BLaER1 (cell line): ENCODE results near the gene XPOT.
"Not testable (repeated sequence)": the region's sequence is repeated elsewhere in the genome, so short reads cannot be mapped to it uniquely, and the experiment has no call there.

Experiments
- H3K27ac ChIP-seq: shearing (Covaris generic); formaldehyde crosslinking; 2 replicates; pipeline ENCODE4 v1.8.1; 2022
- H3K27me3 ChIP-seq: shearing (Covaris generic); formaldehyde crosslinking; 2 replicates; pipeline ENCODE4 v1.8.1; 2022
- H3K36me3 ChIP-seq: shearing (Covaris generic); formaldehyde crosslinking; 2 replicates; pipeline ENCODE4 v1.8.1; 2022
- H3K4me1 ChIP-seq: shearing (Covaris generic); formaldehyde crosslinking; 2 replicates; pipeline ENCODE4 v1.8.1; 2022
- H3K4me2 ChIP-seq: shearing (Covaris generic); formaldehyde crosslinking; 2 replicates; pipeline ENCODE4 v1.8.1; 2022
- H3K4me3 ChIP-seq: shearing (Covaris generic); formaldehyde crosslinking; 2 replicates; pipeline ENCODE4 v1.8.1; 2022
- H3K9ac ChIP-seq: shearing (Covaris generic); formaldehyde crosslinking; 2 replicates; pipeline ENCODE4 v1.8.1; 2022
- H3K9me3 ChIP-seq: shearing (Covaris generic); formaldehyde crosslinking; 2 replicates; pipeline ENCODE4 v1.8.1; 2022
- H4K20me1 ChIP-seq: shearing (Covaris generic); formaldehyde crosslinking; 2 replicates; pipeline ENCODE4 v1.8.1; 2022
- Cebpa-rat ChIP-seq: shearing (Covaris generic); IDR thresholded peaks from 2 replicates; pipeline ENCODE4 v1.8.1; 2022

XPOT gene, protein sequence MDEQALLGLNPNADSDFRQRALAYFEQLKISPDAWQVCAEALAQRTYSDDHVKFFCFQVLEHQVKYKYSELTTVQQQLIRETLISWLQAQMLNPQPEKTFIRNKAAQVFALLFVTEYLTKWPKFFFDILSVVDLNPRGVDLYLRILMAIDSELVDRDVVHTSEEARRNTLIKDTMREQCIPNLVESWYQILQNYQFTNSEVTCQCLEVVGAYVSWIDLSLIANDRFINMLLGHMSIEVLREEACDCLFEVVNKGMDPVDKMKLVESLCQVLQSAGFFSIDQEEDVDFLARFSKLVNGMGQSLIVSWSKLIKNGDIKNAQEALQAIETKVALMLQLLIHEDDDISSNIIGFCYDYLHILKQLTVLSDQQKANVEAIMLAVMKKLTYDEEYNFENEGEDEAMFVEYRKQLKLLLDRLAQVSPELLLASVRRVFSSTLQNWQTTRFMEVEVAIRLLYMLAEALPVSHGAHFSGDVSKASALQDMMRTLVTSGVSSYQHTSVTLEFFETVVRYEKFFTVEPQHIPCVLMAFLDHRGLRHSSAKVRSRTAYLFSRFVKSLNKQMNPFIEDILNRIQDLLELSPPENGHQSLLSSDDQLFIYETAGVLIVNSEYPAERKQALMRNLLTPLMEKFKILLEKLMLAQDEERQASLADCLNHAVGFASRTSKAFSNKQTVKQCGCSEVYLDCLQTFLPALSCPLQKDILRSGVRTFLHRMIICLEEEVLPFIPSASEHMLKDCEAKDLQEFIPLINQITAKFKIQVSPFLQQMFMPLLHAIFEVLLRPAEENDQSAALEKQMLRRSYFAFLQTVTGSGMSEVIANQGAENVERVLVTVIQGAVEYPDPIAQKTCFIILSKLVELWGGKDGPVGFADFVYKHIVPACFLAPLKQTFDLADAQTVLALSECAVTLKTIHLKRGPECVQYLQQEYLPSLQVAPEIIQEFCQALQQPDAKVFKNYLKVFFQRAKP

DNA sequence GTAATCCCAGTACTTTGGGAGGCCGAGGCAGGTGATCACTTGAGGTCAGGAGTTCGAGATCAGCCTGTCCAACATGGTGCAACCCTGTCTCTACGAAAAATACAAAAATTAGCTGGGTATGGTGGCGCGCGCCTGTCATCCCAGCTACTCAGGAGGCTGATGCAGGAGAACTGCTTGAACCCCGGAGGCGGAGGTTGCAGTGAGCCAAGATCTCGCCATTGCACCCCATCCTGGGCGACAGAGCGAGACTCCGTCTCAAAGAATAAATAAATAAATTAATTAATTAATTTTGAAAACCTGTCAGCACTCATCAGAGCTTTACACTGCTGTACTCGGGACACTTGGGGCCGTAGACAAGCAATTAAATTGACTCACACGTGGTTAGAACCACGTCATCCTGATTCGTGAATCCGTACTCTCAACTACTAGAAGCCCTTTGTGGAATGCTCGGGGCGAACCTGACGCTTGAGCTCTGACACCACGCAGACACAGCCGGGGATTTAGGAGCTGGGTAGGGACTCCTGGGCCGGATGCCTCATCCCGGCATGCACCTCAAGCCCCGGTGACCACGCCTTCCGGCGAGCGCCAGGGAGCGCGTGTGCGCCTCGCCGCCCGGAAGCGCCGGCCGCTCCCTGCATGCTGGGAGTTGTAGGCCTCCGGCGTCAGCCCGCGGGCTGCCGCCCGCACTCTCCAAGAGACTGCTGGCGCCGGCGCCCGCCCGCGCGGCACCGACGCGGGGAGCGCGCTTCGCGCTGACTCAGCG, at the start of gene XPOT:
XPOT (plus strand) TSS at position 686 of the 763 bp plus-strand sequence. CDS start 5,644 bp downstream, outside the sequence.
- H3K36me3 ChIP-seq: peaks cover 11% of the 10 kb centered on the region; the same call in 1 of the 2 replicates
- H3K9me3 ChIP-seq: no peaks in the 10 kb centered on the region
- no peaks in the 10 kb centered on the region for H3K27me3 ChIP-seq
- peaks cover 25% of the 10 kb centered on the region for H4K20me1 ChIP-seq
- H3K4me3 ChIP-seq: peak within 1 kb of the TSS; percentile 84
- H3K4me2 ChIP-seq: peak within 1 kb of the TSS; percentile 82
- TF ChIP-seq Cebpa-rat: no peak
- peak within 1 kb of the TSS; percentile 99 for H3K27ac ChIP-seq
- peaks cover 35% of the 10 kb centered on the region for H3K4me1 ChIP-seq
- H3K9ac ChIP-seq: peak within 1 kb of the TSS; percentile 98

DNA sequence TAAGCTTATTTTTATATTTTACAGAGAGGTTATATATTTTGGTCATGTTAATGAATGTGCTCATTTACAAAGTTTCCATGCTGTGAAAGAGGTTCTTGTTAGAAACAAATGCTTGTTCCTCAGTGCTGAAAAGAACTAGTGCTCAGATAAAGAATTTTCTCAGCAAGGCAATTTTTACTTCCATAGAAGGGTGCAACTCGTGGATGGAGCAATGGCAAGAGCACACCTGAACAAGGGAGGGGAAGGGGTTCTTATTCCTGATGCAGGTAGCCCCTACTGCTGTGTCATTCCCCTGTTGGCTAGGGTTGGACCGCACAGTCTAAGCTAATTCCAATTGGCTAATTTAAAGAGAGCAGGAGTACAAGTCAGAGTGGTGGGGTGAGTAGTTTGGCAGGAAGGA, 48.0 kb upstream of the XPOT start:
- H4K20me1 ChIP-seq, H3K9ac ChIP-seq, H3K4me3 ChIP-seq, H3K36me3 ChIP-seq, H3K4me1 ChIP-seq, H3K27ac ChIP-seq, H3K4me2 ChIP-seq, H3K27me3 ChIP-seq: not testable (repeated sequence)
- H3K9me3 ChIP-seq: peaks cover 26% of the 10 kb centered on the region

DNA sequence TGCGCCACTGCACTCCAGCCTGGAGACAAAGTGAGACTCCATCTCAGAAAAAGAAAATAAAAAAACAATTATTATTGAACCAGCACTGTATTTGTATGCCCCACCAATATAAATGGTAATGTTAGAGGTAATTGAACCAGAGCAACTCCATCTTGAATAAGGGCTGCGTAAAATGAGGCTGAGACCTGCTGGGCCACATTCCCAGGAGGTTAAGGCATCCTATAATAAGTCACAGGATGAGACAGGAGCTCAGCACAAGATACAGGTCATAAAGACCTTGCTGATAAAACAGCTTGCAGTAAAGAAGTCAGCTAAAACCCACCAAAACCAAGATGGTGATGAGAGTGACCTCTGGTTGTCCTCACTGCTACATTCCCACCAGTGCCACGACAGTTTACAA, 43.0 kb upstream of the XPOT start:
- H4K20me1 ChIP-seq, H3K9me3 ChIP-seq, H3K4me2 ChIP-seq, H3K4me3 ChIP-seq, H3K36me3 ChIP-seq, H3K9ac ChIP-seq, H3K27ac ChIP-seq, H3K4me1 ChIP-seq, H3K27me3 ChIP-seq: not testable (repeated sequence)

DNA sequence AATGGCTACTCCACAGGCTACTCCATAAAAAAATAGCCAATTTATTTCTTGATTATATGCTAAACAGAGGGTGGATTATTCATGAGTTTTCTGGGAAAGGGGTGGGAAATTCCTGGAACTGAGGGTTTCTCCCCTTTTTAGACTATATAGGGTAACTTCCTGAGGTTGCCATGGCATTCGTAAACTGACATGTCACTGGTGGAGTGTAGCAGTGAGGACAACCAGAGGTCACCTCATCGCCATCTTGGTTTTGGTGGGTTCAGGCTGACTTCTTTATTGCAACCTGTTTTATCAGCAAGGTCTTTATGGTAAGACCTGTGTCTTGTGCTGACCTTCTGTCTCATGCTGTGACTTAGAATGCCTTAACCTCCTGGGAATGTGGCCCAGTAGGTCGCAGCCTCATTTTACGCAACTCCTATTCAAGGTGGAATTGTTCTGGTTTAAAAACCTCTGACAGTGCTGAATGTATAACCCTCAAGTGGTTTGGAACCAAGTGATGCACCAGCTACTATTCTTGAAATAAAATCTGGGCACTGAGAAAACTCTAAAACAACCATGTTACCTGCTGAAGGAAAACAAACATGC, 41.4 kb upstream of the XPOT start:
- Histone ChIP-seq H3K9ac (no peak overlapping the region), H3K4me1 (no peaks in the 10 kb centered on the region), H3K9me3 (no peaks in the 10 kb centered on the region), H3K27me3 (no peaks in the 10 kb centered on the region), H3K36me3 (no peaks in the 10 kb centered on the region), H3K27ac (no peak overlapping the region), H3K4me2 (no peak overlapping the region), H3K4me3 (no peak overlapping the region), H4K20me1 (no peaks in the 10 kb centered on the region)
- no peak for TF ChIP-seq Cebpa-rat

DNA sequence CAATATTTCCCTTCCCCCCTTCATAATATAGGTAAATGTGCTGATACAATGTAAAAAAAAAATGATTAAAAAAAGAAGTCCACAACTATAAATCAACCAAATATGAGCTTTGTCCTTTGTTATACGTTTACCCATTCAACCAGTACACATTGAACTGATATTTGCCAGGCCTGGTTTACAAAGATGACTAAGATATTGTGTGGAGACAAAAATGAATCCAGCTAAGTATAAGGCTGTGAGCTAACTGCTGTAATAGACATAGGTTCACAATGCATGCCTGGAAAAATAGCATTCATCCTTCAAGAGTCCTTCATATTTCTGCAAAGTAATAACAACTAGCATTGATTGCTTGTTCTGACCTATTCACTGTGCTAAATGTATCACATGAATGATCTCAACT, 20.5 kb upstream of the XPOT start:
- H3K4me2 ChIP-seq: no peak overlapping the region
- H3K36me3 ChIP-seq: no peaks in the 10 kb centered on the region
- H3K4me1 ChIP-seq: peaks cover 28% of the 10 kb centered on the region
- no peaks in the 10 kb centered on the region for H4K20me1 ChIP-seq
- no peaks in the 10 kb centered on the region for H3K27me3 ChIP-seq
- no peak for TF ChIP-seq Cebpa-rat
- peaks cover 22% of the 10 kb centered on the region for H3K9me3 ChIP-seq
- H3K27ac ChIP-seq: no peak overlapping the region
- no peak overlapping the region for H3K9ac ChIP-seq
- H3K4me3 ChIP-seq: no peak overlapping the region

DNA sequence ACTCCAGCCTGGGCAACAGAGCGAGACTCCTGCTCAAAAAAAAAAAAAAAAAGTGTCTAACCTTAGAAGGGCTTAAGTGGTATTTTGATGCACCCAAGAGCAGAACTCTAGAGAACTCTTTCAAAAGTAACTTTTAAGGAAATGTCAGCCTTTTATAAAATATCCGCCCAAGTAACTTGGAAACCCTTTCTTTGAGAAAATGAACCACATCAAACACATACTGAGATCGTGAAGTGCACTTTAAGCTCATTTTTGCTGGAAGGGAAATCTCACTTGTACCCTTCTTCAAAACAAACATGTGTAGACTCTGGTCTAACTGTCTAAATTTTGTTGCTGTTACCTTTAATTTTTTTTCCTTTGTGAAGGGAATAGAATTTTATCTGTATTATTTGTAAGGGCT, 19.2 kb upstream of the XPOT start:
- H3K4me1 ChIP-seq: peaks cover 35% of the 10 kb centered on the region
- peaks cover 27% of the 10 kb centered on the region for H3K9me3 ChIP-seq
- peak overlapping the region; percentile 57 for H3K4me2 ChIP-seq
- no peak overlapping the region for H3K9ac ChIP-seq
- no peak for TF ChIP-seq Cebpa-rat
- H3K27ac ChIP-seq: no peak overlapping the region
- no peaks in the 10 kb centered on the region for H3K36me3 ChIP-seq
- no peak overlapping the region for H3K4me3 ChIP-seq
- no peaks in the 10 kb centered on the region for H4K20me1 ChIP-seq
- H3K27me3 ChIP-seq: no peaks in the 10 kb centered on the region

DNA sequence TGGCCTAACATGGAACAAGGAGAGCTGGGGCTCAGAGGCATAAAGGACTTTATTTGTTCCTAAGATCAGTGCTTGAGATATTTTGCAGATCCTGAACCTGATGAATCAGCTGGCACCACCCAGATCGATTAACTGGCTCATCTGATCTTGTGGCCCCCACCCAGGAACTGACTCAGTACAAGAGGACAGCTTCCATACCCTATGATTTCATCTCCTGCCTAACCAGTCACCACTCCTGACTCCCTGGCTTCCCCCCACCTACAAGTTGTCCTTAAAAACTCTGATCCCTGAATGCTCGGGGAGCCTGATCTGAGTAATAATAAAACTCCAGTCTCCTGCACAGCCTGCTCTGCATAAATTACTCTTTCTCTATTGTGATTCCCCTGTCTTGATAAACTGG, 18.7 kb upstream of the XPOT start:
- H3K27ac ChIP-seq: no peak overlapping the region
- no peak overlapping the region for H3K4me3 ChIP-seq
- H3K4me1 ChIP-seq: peaks cover 35% of the 10 kb centered on the region
- TF ChIP-seq Cebpa-rat: no peak
- H3K27me3 ChIP-seq: peaks cover 3% of the 10 kb centered on the region
- H3K36me3 ChIP-seq: no peaks in the 10 kb centered on the region
- H3K4me2 ChIP-seq: peak overlapping the region; percentile 57
- H4K20me1 ChIP-seq: no peaks in the 10 kb centered on the region
- H3K9ac ChIP-seq: no peak overlapping the region
- peaks cover 29% of the 10 kb centered on the region for H3K9me3 ChIP-seq

DNA sequence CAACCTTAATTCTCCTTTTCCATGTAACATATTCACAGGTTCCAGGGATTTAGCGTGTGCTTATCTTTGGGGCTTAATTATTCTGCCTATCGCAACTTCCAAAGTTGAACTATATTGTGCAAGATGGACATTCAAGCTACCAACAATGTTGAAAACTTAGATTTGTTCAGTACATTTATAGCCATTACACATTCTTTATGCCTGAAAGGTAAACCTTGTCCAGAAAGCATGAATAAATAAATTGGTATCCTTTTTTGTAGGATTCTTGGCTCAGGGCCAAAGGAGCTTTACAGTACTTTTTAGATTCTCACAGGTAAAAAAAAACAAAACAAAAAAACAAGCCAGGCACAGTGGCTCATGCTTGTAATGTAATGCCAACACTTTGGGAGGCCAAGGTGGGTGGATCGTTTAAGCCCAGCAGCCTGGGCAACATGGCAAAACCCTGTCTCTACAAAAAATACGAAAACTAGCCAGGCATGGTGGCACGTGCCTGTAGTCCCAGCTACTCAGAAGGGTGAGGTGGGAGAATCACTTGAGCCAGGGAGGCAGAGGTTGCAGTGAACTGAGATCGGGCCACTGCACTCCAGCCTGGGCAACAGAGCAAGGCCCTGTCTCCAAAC, 16.9 kb upstream of the XPOT start:
- Histone ChIP-seq H3K9ac (no peak overlapping the region), H3K4me3 (no peak overlapping the region), H3K9me3 (peaks cover 18% of the 10 kb centered on the region), H3K36me3 (no peaks in the 10 kb centered on the region), H4K20me1 (no peaks in the 10 kb centered on the region), H3K27me3 (peaks cover 5% of the 10 kb centered on the region), H3K4me2 (no peak overlapping the region), H3K27ac (no peak overlapping the region), H3K4me1 (peaks cover 35% of the 10 kb centered on the region)
- no peak for TF ChIP-seq Cebpa-rat

DNA sequence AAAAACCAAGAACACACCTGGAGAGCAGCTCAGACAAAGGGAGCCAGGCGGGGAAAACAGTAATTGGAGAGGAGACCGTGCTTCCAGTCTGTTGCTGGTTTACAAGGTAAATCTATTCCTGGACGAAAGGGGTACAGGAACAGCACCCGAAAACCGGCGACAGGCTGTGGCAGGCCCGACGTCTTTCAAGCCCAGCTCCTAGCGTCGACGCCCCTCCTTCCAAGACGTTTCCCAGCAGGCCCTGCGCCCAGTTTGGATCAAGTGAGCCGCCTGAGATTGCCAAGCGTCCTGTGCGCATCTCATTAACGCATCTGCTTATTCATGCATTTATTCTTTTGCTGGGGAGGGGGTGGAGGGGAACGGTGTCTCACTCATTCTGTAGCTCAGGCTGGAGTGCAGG, 15.0 kb upstream of the XPOT start:
- Histone ChIP-seq H3K4me1 (peaks cover 35% of the 10 kb centered on the region), H3K9me3 (peaks cover 18% of the 10 kb centered on the region), H3K9ac (no peak overlapping the region), H3K27me3 (peaks cover 5% of the 10 kb centered on the region), H4K20me1 (no peaks in the 10 kb centered on the region), H3K4me2 (peak overlapping the region; percentile 31), H3K27ac (no peak overlapping the region), H3K4me3 (no peak overlapping the region), H3K36me3 (no peaks in the 10 kb centered on the region)
- no peak for TF ChIP-seq Cebpa-rat
